ENCODE results near the gene TNNC1.

Gene TNNC1

GRCh38 chr3:52453496-52454249 lies at the start of gene TNNC1:
Gene TNNC1 (minus strand): TSS chr3:52454041. CDS start chr3:52454015, 26 bp downstream.
- DNase-seq, result no peak

DNA sequence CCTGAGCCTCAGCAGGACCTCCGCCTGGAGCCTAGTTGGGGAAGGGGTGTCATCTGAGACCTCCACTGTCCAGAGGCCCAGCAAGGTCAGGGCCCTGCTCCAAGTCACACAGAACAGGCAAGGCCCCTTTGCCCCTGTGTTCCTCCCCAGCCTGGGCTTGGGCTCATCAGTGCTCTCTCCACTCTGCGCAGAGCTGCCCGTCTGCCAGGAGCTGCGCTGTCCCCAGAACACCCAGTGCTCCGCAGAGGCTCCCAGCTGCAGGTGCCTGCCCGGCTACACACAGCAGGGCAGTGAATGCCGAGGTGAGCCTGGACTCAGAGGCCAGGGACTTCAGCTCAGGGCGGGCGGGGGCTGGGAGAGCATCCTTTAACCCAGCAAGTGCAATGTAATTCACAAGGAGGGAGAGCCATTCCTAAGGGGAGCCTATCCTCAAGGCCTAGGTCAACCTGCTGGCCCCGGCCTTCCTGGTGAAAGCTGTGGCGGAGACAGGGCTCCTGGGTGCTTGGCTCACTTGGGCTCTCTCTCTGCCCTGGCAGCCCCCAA lies 49.0 kb upstream of the TNNC1 start:
- DNase-seq, result no peak

- DNase-seq, result no peak
These were observed 48.2 kb upstream of the TNNC1 start for GRCh38 chr3:52502001-52502400.

DNA sequence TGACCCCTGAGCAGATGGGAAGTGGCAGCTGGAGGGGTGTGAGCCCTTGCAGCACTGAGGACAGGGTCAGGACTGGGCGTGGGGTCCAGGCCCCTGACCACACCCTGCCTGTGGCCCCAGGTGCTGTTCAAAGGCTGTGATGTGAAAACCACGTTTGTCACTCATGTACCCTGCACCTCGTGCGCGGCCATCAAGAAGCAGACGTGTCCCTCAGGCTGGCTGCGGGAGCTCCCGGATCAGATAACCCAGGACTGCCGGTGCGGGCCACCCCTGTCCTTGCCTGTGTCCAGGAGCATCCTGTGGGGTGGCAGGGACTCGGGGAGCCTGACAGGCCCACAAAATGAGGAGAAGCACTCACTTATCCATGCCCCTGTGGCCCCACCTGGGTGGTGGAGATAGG lies 47.2 kb upstream of the TNNC1 start:
- no peak for DNase-seq

DNA sequence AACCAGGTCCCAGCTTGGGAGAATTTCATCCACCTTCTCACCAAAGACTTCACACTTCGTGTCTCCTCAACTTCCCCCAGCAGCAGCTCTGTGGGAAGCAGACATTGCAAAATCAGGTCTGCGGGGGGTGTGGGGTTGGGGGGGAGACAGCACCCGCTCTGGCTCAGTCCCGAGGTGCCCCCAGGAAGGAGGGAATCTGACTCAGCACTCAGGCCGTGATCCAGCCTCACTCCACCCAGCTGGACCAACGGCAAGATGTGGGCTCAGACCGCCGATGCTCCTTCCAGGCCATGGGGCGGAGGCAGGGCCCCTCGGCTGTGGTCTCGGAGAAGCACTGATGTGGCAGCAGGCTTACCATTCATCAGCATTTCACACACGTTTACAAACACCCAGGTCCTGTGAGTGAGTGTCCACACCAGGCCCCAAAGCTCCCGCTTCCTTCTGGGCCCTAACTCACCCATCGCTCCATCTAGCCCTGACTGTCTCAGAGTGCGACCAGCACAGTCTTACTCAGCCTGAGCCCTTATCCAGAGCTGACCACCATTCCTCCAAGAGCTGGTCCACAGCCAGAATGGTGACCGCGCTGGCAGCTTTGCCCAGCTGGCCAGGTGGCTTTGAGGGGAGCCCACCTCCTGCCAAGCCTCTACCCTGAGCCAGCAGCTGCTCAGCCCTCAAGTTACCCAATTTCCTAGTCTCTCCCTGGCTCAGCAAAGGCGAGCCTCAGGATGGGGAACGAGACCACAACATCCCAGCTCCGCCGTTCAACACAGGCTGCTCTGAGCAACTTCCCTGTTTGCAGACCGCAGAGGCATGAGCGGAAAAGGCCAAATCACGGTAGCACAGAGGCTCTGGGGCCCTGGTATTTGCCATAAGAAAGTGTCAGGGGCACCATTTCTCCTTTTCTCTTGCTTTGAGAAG lies 44.6 kb upstream of the TNNC1 start:
- DNase-seq, result no peak

DNA sequence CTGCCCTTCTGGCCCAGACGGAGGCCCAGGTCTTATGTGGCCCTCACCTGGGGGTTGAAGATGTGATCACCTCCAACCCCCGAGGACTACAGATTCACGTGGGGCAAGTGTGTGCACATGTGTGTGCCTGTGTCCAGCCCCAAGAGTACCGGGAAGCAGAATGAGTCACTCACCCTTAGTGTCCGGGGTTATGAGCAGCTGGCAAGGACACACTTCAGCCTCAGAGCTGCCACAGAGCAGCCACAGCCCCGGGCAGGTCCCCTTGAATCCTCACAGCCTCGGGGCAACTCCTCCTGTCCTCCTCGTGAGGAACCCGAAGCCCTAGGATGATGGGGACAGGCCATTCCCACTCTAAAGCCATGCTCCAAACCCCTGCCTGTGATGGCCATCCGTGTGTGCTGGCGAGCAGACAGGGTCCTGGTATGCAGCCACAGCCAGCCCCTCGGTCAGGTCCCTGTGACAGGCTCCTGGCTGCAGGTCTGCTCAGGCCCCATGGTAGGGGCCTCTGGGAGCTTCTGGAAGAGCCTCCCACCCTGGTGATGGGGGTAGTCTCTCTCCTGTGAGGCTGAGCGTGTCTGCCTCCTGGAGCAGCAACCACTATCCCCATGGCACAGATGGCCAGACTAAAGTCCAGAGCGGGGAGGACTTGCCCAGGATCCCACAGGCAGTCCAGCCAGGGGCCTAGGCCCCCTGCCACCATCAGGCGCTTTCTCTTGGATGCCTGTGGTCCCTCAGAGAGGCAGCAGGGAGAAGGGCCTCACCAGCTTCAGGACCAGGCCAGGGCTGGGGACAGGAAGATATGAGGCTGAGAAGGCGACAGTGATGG lies 42.1 kb upstream of the TNNC1 start:
- DNase-seq, result no peak

DNA sequence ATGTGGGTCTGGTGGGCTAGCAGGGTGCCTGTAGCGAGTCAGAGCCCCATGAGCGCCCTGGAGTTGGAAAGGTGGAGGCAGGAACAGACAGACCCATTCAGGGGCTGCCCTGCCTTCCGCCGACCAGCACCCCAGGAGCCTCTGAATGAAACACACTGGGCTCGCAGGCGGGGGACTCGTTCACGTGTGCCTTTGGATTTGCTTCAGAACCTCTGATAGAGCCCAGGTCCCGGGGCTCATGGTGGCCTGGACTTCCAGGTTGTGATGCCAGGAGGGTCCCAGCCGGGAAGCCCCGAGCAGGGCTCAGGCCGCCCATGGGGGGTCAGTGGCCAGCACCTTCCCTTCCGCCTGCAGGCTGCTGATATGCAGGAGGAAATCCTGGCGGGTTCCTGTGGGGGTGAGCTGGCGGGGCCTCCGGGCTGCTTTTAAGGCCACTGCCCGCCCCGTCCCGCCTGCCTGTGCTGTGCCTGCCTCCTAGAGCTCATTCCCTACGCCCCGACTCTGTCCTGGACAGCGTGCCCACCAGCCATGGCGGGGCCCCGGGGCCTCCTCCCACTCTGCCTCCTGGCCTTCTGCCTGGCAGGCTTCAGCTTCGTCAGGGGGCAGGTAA lies 41.1 kb upstream of the TNNC1 start, which contains the start of gene STAB1:
Gene STAB1, plus strand, starts transcription at position 453 of the 610 bp plus-strand sequence. Its CDS starts 76 bp downstream, at position 529.
- no peak for DNase-seq

DNA sequence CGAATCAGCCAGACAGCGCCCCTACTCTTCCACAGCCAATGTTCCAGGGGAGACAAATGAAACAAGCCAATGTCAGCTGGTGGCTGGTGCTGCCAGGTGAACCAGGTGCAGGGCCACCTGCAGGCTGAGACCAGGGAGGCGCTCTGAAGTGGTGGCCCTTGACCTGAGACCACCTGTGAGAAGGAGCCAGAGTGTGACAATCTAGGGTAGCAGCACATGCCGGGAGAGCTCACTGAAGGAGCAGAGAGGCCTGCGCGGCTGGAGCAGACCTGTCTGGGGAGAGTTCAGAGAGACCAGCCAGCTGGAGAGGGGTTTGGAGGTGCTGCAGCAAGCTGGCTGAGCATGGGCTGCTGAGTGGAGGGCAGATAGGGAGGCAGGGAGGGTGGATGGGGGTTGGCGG lies 40.6 kb upstream of the TNNC1 start:
- no peak for DNase-seq

- no peak for DNase-seq
These were observed 39.6 kb upstream of the TNNC1 start for GRCh38 chr3:52493232-52494017.

DNA sequence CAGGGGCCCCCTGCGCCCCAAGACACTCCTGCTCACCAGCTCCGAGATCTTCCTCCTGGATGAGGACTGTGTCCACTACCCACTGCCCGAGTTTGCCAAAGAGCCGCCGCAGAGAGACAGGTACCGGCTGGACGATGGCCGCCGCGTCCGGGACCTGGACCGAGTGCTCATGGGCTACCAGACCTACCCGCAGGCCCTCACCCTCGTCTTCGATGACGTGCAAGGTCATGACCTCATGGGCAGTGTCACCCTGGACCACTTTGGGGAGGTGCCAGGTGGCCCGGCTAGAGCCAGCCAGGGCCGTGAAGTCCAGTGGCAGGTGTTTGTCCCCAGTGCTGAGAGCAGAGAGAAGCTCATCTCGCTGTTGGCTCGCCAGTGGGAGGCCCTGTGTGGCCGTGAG lies 38.2 kb upstream of the TNNC1 start:
- no peak for DNase-seq

DNA sequence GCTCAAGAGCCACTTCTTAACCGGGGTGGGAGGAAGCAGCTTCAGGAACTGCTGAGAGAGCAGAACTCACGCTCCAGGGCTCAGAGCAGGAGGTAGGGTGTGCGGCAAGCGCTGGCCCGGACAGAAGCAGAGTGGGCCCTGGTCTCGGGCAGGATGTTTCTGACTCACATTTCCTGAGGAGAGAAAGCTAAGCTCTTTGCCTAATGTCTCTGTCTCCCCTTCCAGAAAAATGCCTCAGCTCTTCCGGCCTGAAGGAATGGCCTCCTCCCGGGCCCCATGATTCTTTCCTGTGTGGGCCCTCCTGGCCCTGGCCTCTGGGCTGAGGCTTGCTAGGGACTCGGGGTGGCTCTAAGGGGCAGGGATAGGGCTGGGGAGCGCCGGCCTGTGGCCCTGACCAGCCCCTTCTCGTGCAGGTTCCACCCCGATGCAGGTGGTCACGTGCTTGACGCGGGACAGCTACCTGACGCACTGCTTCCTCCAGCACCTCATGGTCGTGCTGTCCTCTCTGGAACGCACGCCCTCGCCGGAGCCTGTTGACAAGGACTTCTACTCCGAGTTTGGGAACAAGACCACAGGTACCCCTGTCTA lies 37.2 kb upstream of the TNNC1 start:
- DNase-seq, result no peak

GRCh38 chr3:52490035-52490938 lies 36.4 kb upstream of the TNNC1 start:
- no peak for DNase-seq

- DNase-seq, result no peak
These were observed 35.6 kb upstream of the TNNC1 start for GRCh38 chr3:52489453-52489852.

DNA sequence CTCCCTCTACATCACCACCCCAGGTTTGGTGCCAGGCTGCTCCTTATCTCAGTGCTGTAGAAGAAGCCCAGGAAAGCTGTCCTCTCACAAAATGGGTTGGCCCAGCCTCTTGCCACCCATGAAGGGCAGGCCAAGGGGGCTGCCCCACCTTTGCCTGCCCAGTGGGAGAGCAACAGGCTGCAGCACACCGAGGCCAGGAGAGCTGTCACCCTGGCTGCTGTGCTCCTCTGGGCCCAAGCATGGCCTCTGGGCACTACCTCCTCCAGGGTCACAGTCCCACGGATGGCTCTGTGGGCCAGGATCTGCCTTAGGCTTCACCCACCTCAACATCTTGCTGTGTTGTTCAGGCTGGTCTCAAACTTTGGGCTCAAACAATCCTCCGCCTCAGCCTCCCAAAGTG lies 34.9 kb upstream of the TNNC1 start:
- no peak for DNase-seq

DNA sequence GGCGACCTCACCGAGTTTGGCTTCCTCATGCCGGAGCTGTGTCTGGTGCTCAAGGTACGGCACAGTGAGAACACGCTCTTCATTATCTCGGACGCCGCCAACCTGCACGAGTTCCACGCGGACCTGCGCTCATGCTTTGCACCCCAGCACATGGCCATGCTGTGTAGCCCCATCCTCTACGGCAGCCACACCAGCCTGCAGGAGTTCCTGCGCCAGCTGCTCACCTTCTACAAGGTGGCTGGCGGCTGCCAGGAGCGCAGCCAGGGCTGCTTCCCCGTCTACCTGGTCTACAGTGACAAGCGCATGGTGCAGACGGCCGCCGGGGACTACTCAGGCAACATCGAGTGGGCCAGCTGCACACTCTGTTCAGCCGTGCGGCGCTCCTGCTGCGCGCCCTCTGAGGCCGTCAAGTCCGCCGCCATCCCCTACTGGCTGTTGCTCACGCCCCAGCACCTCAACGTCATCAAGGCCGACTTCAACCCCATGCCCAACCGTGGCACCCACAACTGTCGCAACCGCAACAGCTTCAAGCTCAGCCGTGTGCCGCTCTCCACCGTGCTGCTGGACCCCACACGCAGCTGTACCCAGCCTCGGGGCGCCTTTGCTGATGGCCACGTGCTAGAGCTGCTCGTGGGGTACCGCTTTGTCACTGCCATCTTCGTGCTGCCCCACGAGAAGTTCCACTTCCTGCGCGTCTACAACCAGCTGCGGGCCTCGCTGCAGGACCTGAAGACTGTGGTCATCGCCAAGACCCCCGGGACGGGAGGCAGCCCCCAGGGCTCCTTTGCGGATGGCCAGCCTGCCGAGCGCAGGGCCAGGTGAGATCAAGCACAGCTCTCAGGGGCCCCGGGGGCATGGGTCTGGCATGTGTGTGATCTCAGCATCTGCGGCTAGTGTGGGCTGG lies 34.2 kb upstream of the TNNC1 start:
- no peak for DNase-seq

DNA sequence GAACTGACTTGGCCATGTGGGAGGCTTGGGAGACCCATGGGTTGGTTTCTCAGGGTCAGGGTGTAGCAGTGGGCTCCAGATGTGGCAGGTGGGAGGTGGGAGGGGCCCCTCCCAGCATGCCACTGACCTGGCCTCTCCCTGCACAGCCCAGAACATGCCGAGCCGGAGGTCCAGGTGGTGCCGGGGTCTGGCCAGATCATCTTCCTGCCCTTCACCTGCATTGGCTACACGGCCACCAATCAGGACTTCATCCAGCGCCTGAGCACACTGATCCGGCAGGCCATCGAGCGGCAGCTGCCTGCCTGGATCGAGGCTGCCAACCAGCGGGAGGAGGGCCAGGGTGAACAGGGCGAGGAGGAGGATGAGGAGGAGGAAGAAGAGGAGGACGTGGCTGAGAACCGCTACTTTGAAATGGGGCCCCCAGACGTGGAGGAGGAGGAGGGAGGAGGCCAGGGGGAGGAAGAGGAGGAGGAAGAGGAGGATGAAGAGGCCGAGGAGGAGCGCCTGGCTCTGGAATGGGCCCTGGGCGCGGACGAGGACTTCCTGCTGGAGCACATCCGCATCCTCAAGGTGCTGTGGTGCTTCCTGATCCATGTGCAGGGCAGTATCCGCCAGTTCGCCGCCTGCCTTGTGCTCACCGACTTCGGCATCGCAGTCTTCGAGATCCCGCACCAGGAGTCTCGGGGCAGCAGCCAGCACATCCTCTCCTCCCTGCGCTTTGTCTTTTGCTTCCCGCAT lies 33.4 kb upstream of the TNNC1 start:
- no peak for DNase-seq

DNA sequence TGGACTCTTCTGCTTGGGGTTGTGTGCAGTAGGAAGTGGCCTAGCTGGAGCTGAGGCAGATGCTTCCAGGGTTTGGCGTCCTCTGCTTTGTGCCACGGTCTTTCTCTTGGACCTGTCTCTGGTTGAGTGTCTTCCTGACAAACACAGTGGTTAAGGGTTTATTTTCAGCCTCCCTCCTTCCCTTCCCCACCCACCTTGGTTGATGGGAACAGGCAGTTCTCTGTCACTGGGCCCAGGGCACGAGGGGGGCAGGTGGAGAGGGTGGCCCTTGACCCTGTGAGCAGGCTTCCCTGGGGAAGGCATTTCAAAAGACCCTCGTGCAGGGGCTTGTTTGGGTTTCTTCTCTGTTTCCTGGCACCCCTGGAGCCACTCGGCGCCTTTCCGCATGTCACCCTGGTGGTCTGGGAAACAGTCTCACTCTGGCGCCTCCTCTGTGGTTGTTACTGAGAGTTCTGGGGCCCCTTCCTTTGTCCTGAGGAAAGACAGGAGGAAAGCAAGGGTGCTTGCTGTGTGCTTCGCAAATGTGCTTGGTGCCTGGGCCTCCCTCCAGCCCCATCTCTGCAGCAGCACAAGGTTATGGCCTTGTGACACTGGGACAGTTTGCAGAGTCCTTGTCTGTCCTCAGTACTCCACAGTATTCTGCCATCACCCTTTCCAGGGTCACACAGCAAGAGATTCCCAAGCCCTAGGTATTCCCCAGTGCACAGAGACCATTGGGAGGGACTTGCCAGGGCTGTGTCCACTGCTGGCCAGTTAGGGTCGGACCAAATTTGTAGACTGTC lies 31.0 kb upstream of the TNNC1 start:
- DNase-seq, result no peak

Data from cerebellar nuclear complex (tissue), 1 donor.